Neural progenitor cell (in vitro differentiated cells): ENCODE data around the gene TEDC1. TPM values are rescaled to one million over a fixed set of nuclear protein-coding genes. Genes with fewer than 3 reads are reported as not detected.

Source experiments
- DNase-seq: peaks from one replicate; pipeline ENCODE4 v3.0.0-alpha.2; 2016; ENCODE audit warnings: low spot score
- H2AFZ ChIP-seq: fragments of 200-600 bp; sonication (generic); replicated peaks from 2 replicates; pipeline ENCODE4 v1.6.1; 2016; ENCODE audit warnings: antibody characterized with exemption
- H3F3A ChIP-seq: fragments of 200-600 bp; sonication (generic); 2 replicates; pipeline ENCODE4 v1.6.1; 2016; ENCODE audit warnings: antibody characterized with exemption, low read depth
- H3K27ac ChIP-seq: fragments of 200-600 bp; sonication (generic); 2 replicates; pipeline ENCODE4 v1.5.1; 2016; ENCODE audit warnings: mild to moderate bottlenecking
- H3K27me3 ChIP-seq: fragments of 200-600 bp; sonication (generic); 2 replicates; pipeline ENCODE4 v1.6.1; 2016; ENCODE audit warnings: mild to moderate bottlenecking, moderate library complexity
- H3K36me3 ChIP-seq: fragments of 200-600 bp; sonication (generic); 2 replicates; pipeline ENCODE4 v1.5.1; 2016
- H3K4me1 ChIP-seq: fragments of 200-600 bp; sonication (generic); 2 replicates; pipeline ENCODE4 v1.6.1; 2016; ENCODE audit warnings: mixed run types
- H3K4me2 ChIP-seq: fragments of 200-600 bp; sonication (generic); 2 replicates; pipeline ENCODE4 v1.6.1; 2016
- H3K4me3 ChIP-seq: fragments of 200-600 bp; sonication (generic); 2 replicates; pipeline ENCODE4 v1.5.1; 2016
- H3K79me2 ChIP-seq: fragments of 200-600 bp; sonication (generic); 2 replicates; pipeline ENCODE4 v1.6.1; 2016; ENCODE audit warnings: low read depth
- H3K9ac ChIP-seq: fragments of 200-600 bp; sonication (generic); 2 replicates; pipeline ENCODE4 v1.6.1; 2016
- H3K9me3 ChIP-seq: fragments of 200-600 bp; sonication (generic); 2 replicates; pipeline ENCODE4 v1.5.1; 2016; ENCODE audit warnings: low read depth
- H4K20me1 ChIP-seq: fragments of 200-600 bp; sonication (generic); 2 replicates; pipeline ENCODE4 v1.6.1; 2016; ENCODE audit warnings: low read depth
- H3K27ac Mint-ChIP-seq: 3 replicates; pipeline ENCODE4 v1.8.0; 2021; ENCODE audit warnings: mixed read lengths
- H3K27me3 Mint-ChIP-seq: 2 replicates; pipeline ENCODE4 v1.8.0; 2022; ENCODE audit warnings: low read depth, mild to moderate bottlenecking, inconsistent platforms, moderate library complexity, mixed read lengths; ENCODE audit not compliant: insufficient read depth
- H3K36me3 Mint-ChIP-seq: 3 replicates; pipeline ENCODE4 v1.8.0; 2021; ENCODE audit warnings: mixed read lengths
- H3K4me1 Mint-ChIP-seq: 3 replicates; pipeline ENCODE4 v1.8.0; 2021; ENCODE audit warnings: mixed read lengths
- H3K4me3 Mint-ChIP-seq: 3 replicates; pipeline ENCODE4 v1.8.0; 2021; ENCODE audit warnings: mild to moderate bottlenecking, moderate library complexity, mixed read lengths
- H3K9me3 Mint-ChIP-seq: 3 replicates; pipeline ENCODE4 v1.8.0; 2020; ENCODE audit warnings: mixed read lengths
- CTCF ChIP-seq: fragments of 200-600 bp; sonication (generic); IDR thresholded peaks from 2 replicates; pipeline ENCODE4 v1.5.1; 2017; ENCODE audit warnings: antibody characterized with exemption, mild to moderate bottlenecking
- EZH2 ChIP-seq: fragments of 200-600 bp; sonication (generic); IDR thresholded peaks from 2 replicates; pipeline ENCODE4 v1.6.1; 2017; ENCODE audit warnings: antibody characterized with exemption, mild to moderate bottlenecking, moderate library complexity
- EZH2phosphoT487 ChIP-seq: fragments of 200-600 bp; sonication (generic); IDR thresholded peaks from 2 replicates; pipeline ENCODE4 v1.6.1; 2017; ENCODE audit warnings: antibody characterized with exemption
- total RNA-seq: library from RNA; depleted of rRNA; stranded (reverse); fragments of >200 nt; gene quantifications from 2 replicates; pipeline ENCODE4 v1.2.3, GENCODE V29; 2015; ENCODE audit warnings: low replicate concordance

The TEDC1 gene
- total RNA-seq, 1 donor from 2014 or later = 3.6 TPM

- Histone ChIP-seq H3K27ac (no peak overlapping the region), H3K4me3 (no peak overlapping the region)
Measured at GRCh38 chr14:105480199-105480746, 10.8 kb upstream of the TEDC1 start.

GRCh38 chr14:105480807-105481801 lies 9.9 kb upstream of the TEDC1 start:
- peaks cover 34% of the 10 kb centered on the region for H3K4me1 ChIP-seq
- Mint-ChIP-seq H3K27me3 (peaks cover 15% of the 10 kb centered on the region), H3K27ac (peak overlapping the region; percentile 92), H3K9me3 (no peaks in the 10 kb centered on the region), H3K36me3 (no peaks in the 10 kb centered on the region), H3K4me1 (peaks cover 47% of the 10 kb centered on the region), H3K4me3 (peak overlapping the region; percentile 38)
- no peak overlapping the region for H3K9ac ChIP-seq
- H3K9me3 ChIP-seq = no peaks in the 10 kb centered on the region
- peak overlapping the region; percentile 3 for H2AFZ ChIP-seq
- peaks cover 8% of the 10 kb centered on the region for H3F3A ChIP-seq
- H3K79me2 ChIP-seq = no peaks in the 10 kb centered on the region
- H3K27me3 ChIP-seq = peaks cover 93% of the 10 kb centered on the region
- no peaks in the 10 kb centered on the region for H3K36me3 ChIP-seq
- H4K20me1 ChIP-seq = peaks cover 36% of the 10 kb centered on the region
- peak overlapping the region; percentile 59 for H3K4me2 ChIP-seq
- peak overlapping the region; percentile 9 for H3K4me3 ChIP-seq
- peak; percentile 96 for TF ChIP-seq CTCF
- TF ChIP-seq EZH2phosphoT487 = no peak
- peak; percentile 92 for DNase-seq
- H3K27ac ChIP-seq = no peak overlapping the region

More at GRCh38 chr14:105480199-105480746, 10.8 kb upstream of the TEDC1 start:
- Histone ChIP-seq H3K4me1 (peaks cover 40% of the 10 kb centered on the region), H3K9ac (no peak overlapping the region), H3K79me2 (no peaks in the 10 kb centered on the region), H4K20me1 (peaks cover 43% of the 10 kb centered on the region), H3F3A (peaks cover 16% of the 10 kb centered on the region), H3K9me3 (no peaks in the 10 kb centered on the region), H3K4me2 (no peak overlapping the region), H2AFZ (no peak overlapping the region), H3K27me3 (peaks cover 93% of the 10 kb centered on the region), H3K36me3 (no peaks in the 10 kb centered on the region)
- Mint-ChIP-seq H3K27me3 (peaks cover 12% of the 10 kb centered on the region), H3K4me1 (peaks cover 43% of the 10 kb centered on the region), H3K4me3 (no peak overlapping the region), H3K36me3 (no peaks in the 10 kb centered on the region), H3K27ac (no peak overlapping the region), H3K9me3 (no peaks in the 10 kb centered on the region)
- TF ChIP-seq CTCF (no peak), EZH2 (no peak), EZH2phosphoT487 (no peak)
- DNase-seq = no peak

- Mint-ChIP-seq H3K27ac (peak overlapping the region; percentile 86), H3K36me3 (no peaks in the 10 kb centered on the region), H3K27me3 (peaks cover 18% of the 10 kb centered on the region), H3K4me3 (peak overlapping the region; percentile 46), H3K9me3 (no peaks in the 10 kb centered on the region), H3K4me1 (peaks cover 42% of the 10 kb centered on the region)
- Histone ChIP-seq H3K79me2 (no peaks in the 10 kb centered on the region), H3K4me3 (peak overlapping the region; percentile 9), H3K4me1 (peaks cover 33% of the 10 kb centered on the region), H3K9ac (no peak overlapping the region), H3K9me3 (no peaks in the 10 kb centered on the region), H3K4me2 (peak overlapping the region; percentile 59), H4K20me1 (peaks cover 32% of the 10 kb centered on the region), H3K27ac (no peak overlapping the region), H3K27me3 (peaks cover 93% of the 10 kb centered on the region), H2AFZ (no peak overlapping the region), H3K36me3 (no peaks in the 10 kb centered on the region), H3F3A (peaks cover 7% of the 10 kb centered on the region)
- TF ChIP-seq EZH2phosphoT487 (no peak), CTCF (no peak)
- DNase-seq = peak; percentile 88
Measured at GRCh38 chr14:105481886-105482457, 9.1 kb upstream of the TEDC1 start.
